Esophagus (tissue), 2 donors: ENCODE data around the gene SYCP3. TPM values are rescaled to one million over a fixed set of nuclear protein-coding genes. Genes with fewer than 3 reads are reported as not detected.
"Not testable (repeated sequence)": the region's sequence is repeated elsewhere in the genome, so short reads cannot be mapped to it uniquely, and the experiment has no call there.

Experiments used
- H3K27ac ChIP-seq, 2 donors: one replicate each; pipeline ENCODE4 v1.5.1; 2013; ENCODE audit warnings: low read depth in 2 of 2, mild to moderate bottlenecking in 2 of 2, inconsistent platforms in 1 of 2, low read length in 1 of 2, moderate library complexity in 1 of 2
- H3K27me3 ChIP-seq, 2 donors: one replicate each; pipeline ENCODE4 v1.6.1; 2013; ENCODE audit warnings: low read length in 2 of 2, control low read depth in 1 of 2, mild to moderate bottlenecking in 1 of 2; ENCODE audit not compliant: insufficient read depth in 2 of 2, control insufficient read depth in 1 of 2
- H3K36me3 ChIP-seq, 2 donors: one replicate each; pipeline ENCODE4 v1.6.1; 2013; ENCODE audit warnings: low read length in 1 of 2; ENCODE audit not compliant: control insufficient read depth in 2 of 2, insufficient read depth in 2 of 2
- H3K4me1 ChIP-seq, 2 donors: one replicate each; pipeline ENCODE4 v1.6.1; 2013; ENCODE audit warnings: low read length in 1 of 2; ENCODE audit not compliant: control insufficient read depth in 2 of 2, insufficient read depth in 2 of 2
- H3K4me3 ChIP-seq, 2 donors: one replicate each; pipeline ENCODE4 v1.5.1; 2013; ENCODE audit warnings: low read length in 2 of 2, mild to moderate bottlenecking in 2 of 2, low read depth in 1 of 2, moderate library complexity in 1 of 2
- H3K9me3 ChIP-seq, 2 donors: one replicate each; pipeline ENCODE4 v1.6.1; 2013; ENCODE audit warnings: mild to moderate bottlenecking in 2 of 2, low read depth in 1 of 2, low read length in 1 of 2, moderate library complexity in 1 of 2; ENCODE audit not compliant: control insufficient read depth in 2 of 2, insufficient read depth in 1 of 2
- WGBS, 2 donors: extraction: QIAGEN DNeasy Blood & Tissue Kit; methylation state at CpG; one replicate each; pipeline ENCODE4 v1.1.7; 2013; 5-methylcytosine and 5-hydroxymethylcytosine counted together
- polyA plus RNA-seq, 2 donors: library from polyadenylated mRNA; stranded (reverse); fragments of 200-250 nt; gene quantifications; one replicate each; pipeline ENCODE4 v1.2.3, GENCODE V29; 2013
- donor health status: healthy with polysubstance abuse.
- donor health status: Bipolar disorder and iron deficiency.

Gene SYCP3
- polyA plus RNA-seq, 2 donors: 0.07 to 0.33 TPM

DNA sequence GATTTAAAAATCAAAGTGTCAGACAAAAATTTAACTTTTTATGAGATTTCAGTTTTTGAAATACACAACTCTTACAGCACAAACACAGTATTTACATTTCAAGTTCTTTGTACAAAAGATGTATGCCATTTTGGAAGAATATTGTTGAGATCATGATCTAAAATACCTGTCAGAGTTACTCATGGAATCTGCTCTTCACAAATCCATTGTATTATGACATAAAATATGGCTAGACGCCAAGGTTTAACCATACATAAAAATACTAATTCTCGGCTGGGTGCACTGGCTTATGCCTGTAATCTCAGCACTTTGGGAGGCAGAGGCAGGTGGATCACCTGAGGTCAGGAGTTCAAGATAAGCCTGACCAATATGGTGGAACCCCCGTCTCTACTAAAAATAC is 6.2 kb upstream of the SYCP3 start:
- Histone ChIP-seq H3K27me3 (no peaks in the 10 kb centered on the region), H3K27ac (no peak overlapping the region), H3K4me3 (no peak overlapping the region), H3K4me1 (no peaks in the 10 kb centered on the region), H3K36me3 (peaks cover 14 to 16% of the 10 kb centered on the region in 2 donors), H3K9me3 (no peaks in the 10 kb centered on the region)
- 68 to 73% methylated on average over 3 of the region's 3 CpGs for WGBS, 2 donors

- 78 to 82% methylated on average over 10 of the region's 10 CpGs for WGBS, 2 donors
- H3K9me3 ChIP-seq: peaks cover 0 to 2% of the 10 kb centered on the region in 2 donors
- H3K36me3 ChIP-seq: peaks cover 16% of the 10 kb centered on the region in 2 donors
- no peaks in the 10 kb centered on the region for H3K4me1 ChIP-seq
- H3K4me3 ChIP-seq: no peak overlapping the region
- H3K27me3 ChIP-seq: no peaks in the 10 kb centered on the region
- no peak overlapping the region for H3K27ac ChIP-seq
Observed at GRCh38 chr12:101743724-101744472, 4.6 kb upstream of the SYCP3 start.

- no peaks in the 10 kb centered on the region for H3K4me1 ChIP-seq
- H3K27me3 ChIP-seq: no peaks in the 10 kb centered on the region
- H3K9me3 ChIP-seq: peaks cover 0 to 2% of the 10 kb centered on the region in 2 donors
- 81 to 89% methylated on average over 1 of the region's 1 CpG for WGBS, 2 donors
- peaks cover 13 to 16% of the 10 kb centered on the region in 2 donors for H3K36me3 ChIP-seq
- H3K27ac ChIP-seq: no peak overlapping the region
- no peak overlapping the region for H3K4me3 ChIP-seq
Observed at GRCh38 chr12:101743242-101743641, 4.0 kb upstream of the SYCP3 start.

- no peak overlapping the region for H3K4me3 ChIP-seq
- peaks cover 11 to 16% of the 10 kb centered on the region in 2 donors for H3K36me3 ChIP-seq
- H3K27ac ChIP-seq: no peak overlapping the region
- H3K4me1 ChIP-seq: no peaks in the 10 kb centered on the region
- peaks cover 0 to 2% of the 10 kb centered on the region in 2 donors for H3K9me3 ChIP-seq
- 63 to 71% methylated on average over 5 of the region's 5 CpGs for whole genome bisulfite sequencing, 2 donors
- no peaks in the 10 kb centered on the region for H3K27me3 ChIP-seq
Observed at GRCh38 chr12:101740980-101741379, 1.7 kb upstream of the SYCP3 start.

DNA sequence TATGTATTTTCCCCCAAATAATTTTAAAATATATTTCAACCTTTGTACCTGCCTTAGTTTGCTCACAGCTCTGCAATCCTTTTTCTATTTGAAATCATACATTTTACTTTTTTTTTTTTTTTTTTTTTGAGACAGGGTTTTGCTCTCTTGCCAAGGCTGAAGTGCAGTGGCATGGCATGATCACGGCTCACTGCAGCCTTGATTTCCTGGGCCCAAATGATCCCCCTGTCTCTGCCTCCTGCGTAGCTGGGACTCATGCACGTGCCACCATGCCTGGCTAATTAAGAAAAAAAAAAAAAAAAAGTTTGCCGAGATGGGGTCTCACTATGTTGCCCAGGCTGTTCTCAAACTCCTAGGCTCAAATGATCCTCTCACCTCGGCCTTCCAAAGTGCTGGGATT is 1.3 kb upstream of the SYCP3 start:
- Histone ChIP-seq H3K9me3 (peaks cover 0 to 2% of the 10 kb centered on the region in 2 donors), H3K36me3 (peaks cover 11 to 16% of the 10 kb centered on the region in 2 donors), H3K27ac (no peak overlapping the region), H3K27me3 (no peaks in the 10 kb centered on the region), H3K4me3 (no peak overlapping the region), H3K4me1 (no peaks in the 10 kb centered on the region)
- 89 to 93% methylated on average over 5 of the region's 5 CpGs for WGBS, 2 donors

DNA sequence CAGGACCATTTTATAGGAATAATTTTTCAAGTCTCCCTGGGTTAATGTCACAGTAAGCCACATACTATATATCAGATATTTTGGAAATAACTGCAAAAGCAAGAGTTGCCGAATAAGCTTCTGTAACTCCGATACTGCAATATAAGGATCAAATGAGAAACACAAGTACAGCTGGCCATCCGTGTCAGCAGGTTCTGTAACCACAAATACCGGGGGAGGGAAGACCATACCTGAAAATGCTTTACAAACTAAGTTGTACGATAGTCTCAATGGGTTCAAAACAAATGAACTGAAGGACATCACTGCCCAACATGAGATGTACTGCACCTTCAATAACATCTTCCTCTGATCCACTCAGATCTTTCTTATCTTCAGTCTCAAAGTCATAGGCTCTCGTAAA is 1.8 kb downstream of the SYCP3 start:
- H3K9me3 ChIP-seq: peaks cover 0 to 2% of the 10 kb centered on the region in 2 donors
- no peaks in the 10 kb centered on the region for H3K27me3 ChIP-seq
- WGBS, 2 donors: 93 to 94% methylated on average over 6 of the region's 6 CpGs
- H3K27ac ChIP-seq: no peak overlapping the region
- no peaks in the 10 kb centered on the region for H3K4me1 ChIP-seq
- H3K4me3 ChIP-seq: no peak overlapping the region
- peaks cover 0 to 6% of the 10 kb centered on the region in 2 donors for H3K36me3 ChIP-seq

DNA sequence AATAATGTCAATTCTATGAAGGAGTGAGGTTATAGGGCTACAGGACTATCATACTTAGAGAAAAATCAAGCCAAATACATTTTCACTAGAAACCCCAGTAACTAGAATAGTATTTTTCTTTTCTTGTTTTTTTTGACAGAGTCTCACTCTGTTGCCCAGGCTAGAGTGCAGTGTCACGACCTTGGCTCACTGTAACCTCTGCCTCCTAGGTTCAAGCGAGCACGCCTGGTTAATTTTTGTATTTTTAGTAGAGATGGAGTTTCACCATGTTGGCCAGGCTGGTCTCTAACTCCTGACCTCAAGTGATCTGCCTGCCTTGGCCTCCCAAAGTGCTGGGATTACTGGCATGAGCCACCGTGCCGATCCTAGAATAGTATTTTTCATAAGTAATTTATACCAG is 4.8 kb downstream of the SYCP3 start:
- not testable (repeated sequence) for H3K4me1 ChIP-seq, H3K27ac ChIP-seq, H3K4me3 ChIP-seq, H3K9me3 ChIP-seq, H3K36me3 ChIP-seq, H3K27me3 ChIP-seq
- 94 to 95% methylated on average over 5 of the region's 5 CpGs for WGBS, 2 donors

GRCh38 chr12:101733166-101733565 is 6.1 kb downstream of the SYCP3 start:
- Histone ChIP-seq H3K27me3 (no peaks in the 10 kb centered on the region), H3K27ac (no peak overlapping the region), H3K4me3 (no peak overlapping the region), H3K9me3 (no peaks in the 10 kb centered on the region), H3K4me1 (no peaks in the 10 kb centered on the region), H3K36me3 (no peaks in the 10 kb centered on the region)
- WGBS, 2 donors: 55 to 57% methylated on average over 2 of the region's 2 CpGs

DNA sequence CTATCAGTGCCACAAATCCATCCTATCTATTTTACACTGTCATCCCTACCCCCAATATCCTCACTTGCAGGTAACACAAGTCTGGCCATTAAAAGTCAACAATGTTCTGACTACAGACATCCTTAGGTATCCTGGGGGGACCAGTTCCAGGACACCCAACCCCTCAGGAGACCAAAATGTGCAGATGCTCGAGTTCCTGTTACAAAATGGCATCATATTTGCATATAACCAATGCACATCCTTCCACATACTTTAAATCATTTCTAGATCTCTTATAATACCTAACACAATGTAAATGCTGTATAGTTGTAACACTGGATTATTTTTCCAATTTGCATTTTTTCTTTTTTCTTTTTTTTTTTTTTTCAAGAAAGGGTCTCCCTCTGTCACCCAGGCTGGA is 6.9 kb downstream of the SYCP3 start:
- H3K4me1 ChIP-seq: no peaks in the 10 kb centered on the region
- H3K27me3 ChIP-seq: no peaks in the 10 kb centered on the region
- no peaks in the 10 kb centered on the region for H3K9me3 ChIP-seq
- no peak overlapping the region for H3K4me3 ChIP-seq
- H3K36me3 ChIP-seq: no peaks in the 10 kb centered on the region
- 91 to 92% methylated on average over 1 of the region's 1 CpG for WGBS, 2 donors
- no peak overlapping the region for H3K27ac ChIP-seq

DNA sequence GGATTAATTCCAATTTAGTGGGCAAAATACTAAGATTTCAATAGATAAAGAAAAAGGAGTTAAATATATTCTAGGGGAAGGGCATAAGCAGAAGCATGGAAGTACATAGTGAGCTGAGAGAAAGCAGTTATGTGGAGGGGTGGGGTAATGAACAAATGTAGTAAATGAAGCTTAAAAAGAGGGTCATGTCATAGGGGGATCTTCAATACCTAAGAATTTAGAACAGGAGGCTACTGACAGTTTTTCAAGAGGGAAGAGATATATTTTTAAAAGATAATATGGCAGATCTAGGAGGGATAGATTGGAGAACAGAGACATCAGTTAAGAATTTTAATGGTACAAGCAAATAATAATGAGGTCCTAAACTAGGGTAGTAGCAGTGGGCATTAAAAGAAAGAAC is 9.4 kb downstream of the SYCP3 start:
- no peaks in the 10 kb centered on the region for H3K36me3 ChIP-seq

More for the DNA sequence above, 9.4 kb downstream of the SYCP3 start:
- Histone ChIP-seq H3K27ac (no peak overlapping the region), H3K27me3 (no peaks in the 10 kb centered on the region), H3K4me1 (no peaks in the 10 kb centered on the region), H3K4me3 (no peak overlapping the region), H3K9me3 (no peaks in the 10 kb centered on the region)
